Karpas-422 (cell line): ENCODE measurements around the gene AGFG1. TPM values are rescaled to one million over a fixed set of nuclear protein-coding genes. Genes with fewer than 3 reads are reported as not detected.
A peak's percentile ranks its signal among the peaks of the same experiment; 100 is the strongest.

Experiments used
- DNase-seq: peaks from one replicate; pipeline ENCODE4 v3.0.0-alpha.2; 2015
- H2AFZ ChIP-seq: fragments of 200-600 bp; sonication (generic); 2 replicates; pipeline ENCODE4 v1.6.1; 2014; ENCODE audit warnings: antibody characterized with exemption, low read length, mixed read lengths
- H3K27ac ChIP-seq: fragments of 200-600 bp; sonication (generic); 2 replicates; pipeline ENCODE4 v1.5.1; 2014; ENCODE audit warnings: mild to moderate bottlenecking, low read length, moderate library complexity
- H3K27me3 ChIP-seq: fragments of 200-600 bp; sonication (generic); 2 replicates; pipeline ENCODE4 v1.6.1; 2014; ENCODE audit warnings: low read length, mixed read lengths
- H3K36me3 ChIP-seq: fragments of 200-600 bp; sonication (generic); 2 replicates; pipeline ENCODE4 v1.6.1; 2014; ENCODE audit warnings: low read length, mixed read lengths; ENCODE audit not compliant: insufficient read depth
- H3K4me1 ChIP-seq: fragments of 200-600 bp; sonication (generic); 2 replicates; pipeline ENCODE4 v1.6.1; 2014; ENCODE audit warnings: mild to moderate bottlenecking, low read length, mixed read lengths
- H3K4me2 ChIP-seq: fragments of 200-600 bp; sonication (generic); 2 replicates; pipeline ENCODE4 v1.6.1; 2014; ENCODE audit warnings: low read length, low read depth, mild to moderate bottlenecking; ENCODE audit not compliant: poor library complexity, severe bottlenecking
- H3K4me3 ChIP-seq: fragments of 200-600 bp; sonication (generic); 2 replicates; pipeline ENCODE4 v1.5.1; 2014; ENCODE audit warnings: mild to moderate bottlenecking, antibody characterized with exemption, low read length, mixed read lengths
- H3K79me2 ChIP-seq: fragments of 200-600 bp; sonication (generic); 2 replicates; pipeline ENCODE4 v1.6.1; 2014; ENCODE audit warnings: mild to moderate bottlenecking, low read length, mixed read lengths
- H3K9ac ChIP-seq: fragments of 200-600 bp; sonication (generic); 2 replicates; pipeline ENCODE4 v1.6.0; 2014; ENCODE audit warnings: low read length
- H3K9me2 ChIP-seq: fragments of 200-600 bp; sonication (generic), shearing (Covaris generic); replicated peaks from 2 replicates; pipeline ENCODE4 v1.6.0; 2014; ENCODE audit warnings: mild to moderate bottlenecking, low read length, moderate library complexity; ENCODE audit not compliant: insufficient read depth
- H3K9me3 ChIP-seq: fragments of 300-700, 200-600 bp; sonication (generic); 2 replicates; pipeline ENCODE4 v1.6.1; 2014; ENCODE audit warnings: low read length, mixed read lengths
- H4K20me1 ChIP-seq: fragments of 200-600 bp; sonication (generic); 2 replicates; pipeline ENCODE4 v1.6.1; 2014; ENCODE audit warnings: mild to moderate bottlenecking, antibody characterized with exemption, low read length, low read depth; ENCODE audit not compliant: insufficient read depth
- total RNA-seq: library from RNA; depleted of rRNA; stranded (reverse); fragments of >200 nt; shearing (Covaris generic); gene quantifications from 2 replicates; pipeline ENCODE4 v1.2.3, GENCODE V29; 2014; ENCODE audit warnings: low replicate concordance

Gene AGFG1
- total RNA-seq, 1 experiment from 2014 or later: 121 TPM

DNA sequence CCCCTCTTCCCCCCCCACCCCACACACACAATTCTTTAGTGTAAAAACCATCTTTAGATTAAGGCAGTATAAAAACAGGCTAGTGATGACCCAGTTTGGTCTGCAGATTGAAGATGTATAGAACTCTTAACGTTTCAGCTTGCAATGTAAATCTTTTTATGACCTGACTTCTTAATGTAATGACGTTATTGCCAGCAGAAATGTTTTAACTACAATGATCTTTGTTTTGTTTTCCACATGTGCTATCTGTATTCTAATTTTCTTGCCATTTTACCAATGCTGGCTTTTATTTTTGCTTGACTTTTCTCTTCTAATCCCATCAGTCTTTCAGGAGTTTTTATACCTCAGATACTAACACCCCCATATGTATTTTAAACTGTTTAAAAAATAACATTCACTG, 25.2 kb downstream of the AGFG1 start:
- Histone ChIP-seq H3K9ac (no peak overlapping the region), H3K36me3 (peaks cover 16% of the 10 kb centered on the region; the same call in 1 of the 2 replicates), H4K20me1 (no peaks in the 10 kb centered on the region), H3K79me2 (peaks cover 96% of the 10 kb centered on the region), H3K27ac (no peak overlapping the region), H3K4me3 (no peak overlapping the region), H3K4me1 (peaks cover 10% of the 10 kb centered on the region), H3K9me3 (no peaks in the 10 kb centered on the region), H3K9me2 (no peaks in the 10 kb centered on the region), H3K27me3 (no peaks in the 10 kb centered on the region), H2AFZ (no peak overlapping the region), H3K4me2 (no peak overlapping the region)
- DNase-seq: no peak

DNA sequence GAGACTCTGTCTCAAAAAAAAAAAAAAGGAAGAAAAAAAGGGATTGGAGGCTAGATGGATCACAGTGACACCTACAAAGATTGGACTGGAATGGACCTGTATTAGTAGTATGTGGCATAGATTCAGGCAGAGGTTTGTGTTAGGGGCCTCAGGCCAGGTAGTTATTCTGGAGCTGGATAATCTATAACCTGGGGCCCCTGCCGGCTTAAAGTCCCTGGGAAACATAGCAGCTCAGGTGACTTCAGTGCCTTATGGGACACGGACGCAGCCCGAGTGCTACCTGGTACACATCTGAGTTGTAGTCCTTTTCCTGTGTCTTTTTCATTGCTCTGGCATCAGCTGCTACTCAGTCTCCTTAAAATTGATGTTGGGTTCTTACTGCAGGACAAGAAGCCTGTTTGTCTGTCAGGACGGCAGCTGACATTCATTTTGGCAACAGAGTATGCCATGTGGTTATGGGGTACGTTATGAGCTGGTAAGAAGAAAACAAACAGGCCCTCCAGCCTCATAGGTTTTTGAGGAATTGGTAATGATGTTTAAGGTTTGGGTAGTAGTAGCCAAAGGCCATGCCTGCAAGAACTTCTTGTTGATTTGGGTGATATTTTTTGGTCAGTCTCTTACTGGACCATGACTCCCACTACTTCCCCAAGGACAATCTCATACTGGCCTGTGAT, 27.8 kb downstream of the AGFG1 start:
- no peaks in the 10 kb centered on the region for H4K20me1 ChIP-seq
- H2AFZ ChIP-seq: no peak overlapping the region

DNA sequence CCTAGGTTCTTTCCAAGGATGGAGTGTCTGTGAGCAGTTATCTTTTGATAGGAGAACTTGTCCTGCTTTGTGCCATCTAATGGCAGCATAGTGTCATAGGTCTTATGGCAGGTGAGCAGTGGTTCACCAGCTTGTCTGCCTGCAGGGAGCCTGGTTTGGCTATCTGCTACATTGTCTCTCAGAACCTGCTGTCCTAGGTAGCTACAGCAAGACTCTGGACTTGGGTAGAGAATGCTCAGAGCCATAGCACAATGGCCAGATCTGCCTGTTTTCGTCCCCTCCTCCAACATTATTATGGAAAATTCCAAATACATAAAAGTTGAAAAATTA, 28.3 kb downstream of the AGFG1 start:
- Histone ChIP-seq H2AFZ (no peak overlapping the region), H3K9ac (no peak overlapping the region), H3K4me2 (no peak overlapping the region), H3K79me2 (peaks cover 96% of the 10 kb centered on the region), H4K20me1 (no peaks in the 10 kb centered on the region), H3K4me1 (peaks cover 16% of the 10 kb centered on the region), H3K9me3 (no peaks in the 10 kb centered on the region), H3K36me3 (peaks cover 2% of the 10 kb centered on the region; the same call in 1 of the 2 replicates), H3K4me3 (no peak overlapping the region), H3K27ac (no peak overlapping the region), H3K27me3 (no peaks in the 10 kb centered on the region), H3K9me2 (no peaks in the 10 kb centered on the region)
- no peak for DNase-seq

More for the DNA sequence above, 27.8 kb downstream of the AGFG1 start:
- DNase-seq: no peak
- no peaks in the 10 kb centered on the region for H3K9me2 ChIP-seq
- no peaks in the 10 kb centered on the region for H3K27me3 ChIP-seq
- peaks cover 96% of the 10 kb centered on the region for H3K79me2 ChIP-seq
- H3K9ac ChIP-seq: no peak overlapping the region
- peaks cover 6% of the 10 kb centered on the region; the same call in 1 of the 2 replicates for H3K36me3 ChIP-seq
- H3K4me3 ChIP-seq: no peak overlapping the region
- H3K9me3 ChIP-seq: no peaks in the 10 kb centered on the region
- peaks cover 12% of the 10 kb centered on the region for H3K4me1 ChIP-seq
- no peak overlapping the region for H3K4me2 ChIP-seq
- H3K27ac ChIP-seq: no peak overlapping the region

DNA sequence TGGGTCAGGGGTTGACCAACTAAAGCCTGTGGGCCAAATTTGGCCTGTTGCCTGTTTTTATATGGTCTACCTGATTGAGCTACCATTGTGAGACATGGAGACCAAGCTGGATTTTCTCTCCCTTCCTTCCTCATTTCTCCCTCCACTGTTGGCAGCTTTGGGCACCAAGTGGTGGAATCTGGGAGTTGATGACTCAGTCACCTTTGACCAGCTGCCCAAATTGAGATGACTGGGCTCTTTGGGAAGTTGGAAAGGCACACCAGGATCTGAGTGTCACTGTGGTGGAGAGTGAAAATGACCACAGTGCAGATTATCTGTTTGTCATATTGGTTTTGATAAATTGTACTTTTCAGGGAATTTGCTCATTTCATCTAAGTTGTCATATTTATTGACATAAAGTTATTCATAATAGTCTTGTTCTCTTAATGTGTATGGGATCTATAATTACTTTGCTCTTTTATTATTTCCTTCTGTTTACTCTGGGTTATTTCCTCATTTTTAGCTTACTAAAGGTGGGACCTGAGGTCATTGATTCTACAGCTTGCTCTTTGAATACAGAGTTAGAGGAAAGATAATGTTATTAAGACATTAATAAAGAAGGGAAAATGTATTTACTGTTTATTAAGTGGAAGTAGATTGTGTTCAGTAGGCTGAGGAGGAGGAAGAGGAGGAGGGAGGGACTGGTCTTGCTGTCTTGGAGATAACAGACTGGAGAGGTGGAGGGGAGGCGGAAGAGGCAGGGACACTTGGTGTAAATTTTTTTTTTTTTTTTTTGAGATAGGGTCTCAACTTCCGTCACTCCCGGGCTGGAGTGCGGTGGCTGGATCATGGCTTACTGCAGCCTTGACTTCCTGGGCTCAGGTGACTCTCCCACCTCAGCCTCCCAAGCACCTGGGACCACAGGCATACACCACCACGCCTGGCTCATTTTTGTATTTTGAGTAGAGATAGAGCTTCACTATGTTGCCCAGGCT, 31.8 kb downstream of the AGFG1 start:
- no peak for DNase-seq
- Histone ChIP-seq H4K20me1 (no peaks in the 10 kb centered on the region), H3K4me2 (no peak overlapping the region)

DNA sequence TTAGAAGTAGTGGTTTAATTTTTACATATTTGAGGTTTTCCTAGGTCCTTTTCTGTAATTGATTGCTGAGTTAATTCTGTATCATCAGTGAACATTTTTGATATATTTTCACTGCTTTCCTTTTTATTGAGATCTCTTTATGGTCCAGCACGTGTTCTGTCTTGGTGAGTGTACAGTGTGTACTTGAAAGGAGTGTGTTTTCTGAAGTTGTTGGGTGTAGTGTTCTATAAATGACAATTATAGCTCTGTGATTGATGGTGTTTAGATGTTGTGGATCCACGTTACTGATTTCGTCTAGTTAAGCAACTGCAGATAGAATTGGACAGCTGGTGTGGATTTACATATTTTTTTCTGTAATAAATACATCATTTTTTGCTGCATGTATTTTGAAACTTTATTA, 32.7 kb downstream of the AGFG1 start:
- Histone ChIP-seq H3K4me1 (peaks cover 54% of the 10 kb centered on the region), H3K79me2 (peaks cover 97% of the 10 kb centered on the region), H3K27me3 (no peaks in the 10 kb centered on the region), H4K20me1 (no peaks in the 10 kb centered on the region), H3K27ac (no peak overlapping the region), H3K4me2 (no peak overlapping the region), H3K9me3 (no peaks in the 10 kb centered on the region), H3K9ac (no peak overlapping the region), H3K9me2 (no peaks in the 10 kb centered on the region), H2AFZ (no peak overlapping the region), H3K4me3 (no peak overlapping the region), H3K36me3 (no peaks in the 10 kb centered on the region)
- DNase-seq: no peak

More for the DNA sequence above, 31.8 kb downstream of the AGFG1 start:
- peaks cover 45% of the 10 kb centered on the region for H3K4me1 ChIP-seq
- no peaks in the 10 kb centered on the region for H3K9me3 ChIP-seq
- peaks cover 97% of the 10 kb centered on the region for H3K79me2 ChIP-seq
- H3K4me3 ChIP-seq: no peak overlapping the region
- H3K9me2 ChIP-seq: no peaks in the 10 kb centered on the region
- H3K27me3 ChIP-seq: no peaks in the 10 kb centered on the region
- no peak overlapping the region for H2AFZ ChIP-seq
- H3K9ac ChIP-seq: no peak overlapping the region
- H3K36me3 ChIP-seq: no peaks in the 10 kb centered on the region
- H3K27ac ChIP-seq: no peak overlapping the region

DNA sequence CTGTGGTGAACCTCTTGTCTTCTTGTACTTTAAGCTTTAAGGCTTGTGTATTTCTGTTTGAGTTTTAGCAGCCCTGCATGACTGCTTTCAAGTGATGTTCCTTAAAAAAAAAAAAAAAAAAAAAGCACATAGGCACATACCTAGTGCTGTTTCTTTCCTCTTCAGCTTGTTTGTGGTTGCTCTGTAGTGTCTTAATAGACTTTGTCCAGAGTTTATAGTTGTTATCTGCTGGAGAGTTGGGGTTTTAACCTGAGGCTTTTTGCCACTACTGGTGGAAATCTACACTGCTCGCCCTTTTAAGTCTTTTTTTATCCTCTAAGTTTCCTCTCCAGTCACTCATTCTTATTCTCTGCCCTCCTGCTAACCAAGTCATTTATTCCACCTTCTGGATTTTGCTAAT, 34.5 kb downstream of the AGFG1 start:
- Histone ChIP-seq H3K9me3 (no peaks in the 10 kb centered on the region), H2AFZ (no peak overlapping the region), H3K27me3 (no peaks in the 10 kb centered on the region), H3K4me2 (no peak overlapping the region), H3K36me3 (no peaks in the 10 kb centered on the region), H3K27ac (no peak overlapping the region), H3K9ac (no peak overlapping the region), H3K79me2 (peaks cover 99% of the 10 kb centered on the region), H3K4me3 (no peak overlapping the region), H3K4me1 (peaks cover 72% of the 10 kb centered on the region), H3K9me2 (no peaks in the 10 kb centered on the region), H4K20me1 (no peaks in the 10 kb centered on the region)
- DNase-seq: no peak

DNA sequence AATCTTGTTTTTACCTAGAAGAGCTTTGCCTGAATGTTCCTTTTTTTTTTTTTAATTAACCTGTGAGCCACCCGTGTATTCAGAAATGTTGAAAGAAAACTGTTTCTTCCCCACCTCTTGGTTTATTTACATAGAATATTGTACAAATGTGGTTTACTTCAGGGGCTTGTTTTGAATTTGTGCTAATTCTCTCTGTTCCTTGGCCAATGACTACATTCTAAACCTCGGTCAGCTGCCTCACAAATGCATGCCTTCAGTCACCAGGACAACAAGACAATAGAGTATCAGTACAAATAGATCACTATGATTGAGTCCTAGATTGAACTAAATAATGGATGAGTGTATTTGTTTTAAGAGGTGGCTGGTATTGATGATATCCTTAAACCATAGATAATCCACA, 36.0 kb downstream of the AGFG1 start:
- DNase-seq: no peak
- H3K4me1 ChIP-seq: peaks cover 82% of the 10 kb centered on the region
- no peaks in the 10 kb centered on the region for H3K27me3 ChIP-seq

DNA sequence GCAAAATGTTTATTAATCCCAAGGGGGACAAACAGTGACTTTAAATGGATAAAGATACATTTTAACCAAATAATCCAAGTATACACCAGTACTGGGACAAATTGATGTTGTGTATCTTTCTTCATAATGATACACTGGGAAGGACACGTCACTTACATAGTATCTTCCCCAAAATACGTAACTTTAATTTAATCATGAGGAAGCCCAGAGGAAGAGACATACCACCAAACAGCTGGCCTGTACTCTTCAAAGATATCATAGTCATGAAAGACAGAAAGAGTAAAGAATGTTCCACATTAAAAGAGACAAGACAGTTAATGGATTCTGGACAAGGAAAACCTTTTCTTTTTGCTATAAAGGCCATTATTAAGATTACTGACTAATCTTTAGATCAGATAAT, 37.1 kb downstream of the AGFG1 start:
- no peak for DNase-seq
- H3K4me2 ChIP-seq: peak overlapping the region; percentile 30
- no peak overlapping the region for H3K4me3 ChIP-seq
- H3K36me3 ChIP-seq: no peaks in the 10 kb centered on the region
- peaks cover 75% of the 10 kb centered on the region for H3K4me1 ChIP-seq
- peak overlapping the region; percentile 32; the same call in 1 of the 2 replicates for H3K27ac ChIP-seq
- H3K9ac ChIP-seq: no peak overlapping the region
- H3K79me2 ChIP-seq: peaks cover 99% of the 10 kb centered on the region
- H3K9me3 ChIP-seq: no peaks in the 10 kb centered on the region
- H4K20me1 ChIP-seq: no peaks in the 10 kb centered on the region
- no peaks in the 10 kb centered on the region for H3K27me3 ChIP-seq
- H2AFZ ChIP-seq: no peak overlapping the region
- H3K9me2 ChIP-seq: no peaks in the 10 kb centered on the region

More for the DNA sequence above, 36.0 kb downstream of the AGFG1 start:
- H3K27ac ChIP-seq: no peak overlapping the region; the same call in 1 of the 2 replicates
- no peaks in the 10 kb centered on the region for H3K9me2 ChIP-seq
- H4K20me1 ChIP-seq: no peaks in the 10 kb centered on the region
- H3K79me2 ChIP-seq: peaks cover 99% of the 10 kb centered on the region
- no peaks in the 10 kb centered on the region for H3K36me3 ChIP-seq
- H3K9ac ChIP-seq: no peak overlapping the region
- no peaks in the 10 kb centered on the region for H3K9me3 ChIP-seq
- no peak overlapping the region for H3K4me2 ChIP-seq
- H3K4me3 ChIP-seq: no peak overlapping the region
- H2AFZ ChIP-seq: no peak overlapping the region
